Embryonic facial prominence (tissue), 1 donor: ENCODE data around the gene PARM1.

Experiments used
- DNase-seq: peaks from one replicate; pipeline ENCODE4 v3.0.0-alpha.2; 2016; ENCODE audit errors: extremely low spot score

The PARM1 gene

GRCh38 chr4:75030649-75031235 lies 97.8 kb downstream of the PARM1 start:
- DNase-seq = no peak

GRCh38 chr4:75031775-75032174 lies 98.9 kb downstream of the PARM1 start:
- no peak for DNase-seq

- no peak for DNase-seq
These were observed 101.6 kb downstream of the PARM1 start for GRCh38 chr4:75034523-75034922.

GRCh38 chr4:75035321-75035720 lies 102.4 kb downstream of the PARM1 start:
- DNase-seq = no peak

GRCh38 chr4:75036046-75036830 lies 103.3 kb downstream of the PARM1 start:
- no peak for DNase-seq

GRCh38 chr4:75037252-75037651 lies 104.3 kb downstream of the PARM1 start:
- no peak for DNase-seq

GRCh38 chr4:75038376-75038775 lies 105.5 kb downstream of the PARM1 start:
- DNase-seq = no peak

- no peak for DNase-seq
These were observed 107.8 kb downstream of the PARM1 start for GRCh38 chr4:75040703-75041102.

GRCh38 chr4:75042601-75043208 lies 109.8 kb downstream of the PARM1 start:
- DNase-seq = no peak

- no peak for DNase-seq
These were observed 113.3 kb downstream of the PARM1 start for GRCh38 chr4:75046226-75046625.

- DNase-seq = no peak
These were observed 113.7 kb downstream of the PARM1 start for GRCh38 chr4:75046641-75047040.

GRCh38 chr4:75048208-75048879 lies 115.4 kb downstream of the PARM1 start:
- no peak for DNase-seq

- no peak for DNase-seq
These were observed 118.5 kb downstream of the PARM1 start for GRCh38 chr4:75051431-75051830.

GRCh38 chr4:75053352-75053751 lies 120.4 kb downstream of the PARM1 start:
- DNase-seq = no peak

- DNase-seq = no peak
These were observed 121.2 kb downstream of the PARM1 start for GRCh38 chr4:75054078-75054477.

- no peak for DNase-seq
These were observed 123.4 kb downstream of the PARM1 start for GRCh38 chr4:75056277-75056676.

GRCh38 chr4:75057369-75057768 lies 124.5 kb downstream of the PARM1 start:
- no peak for DNase-seq

- no peak for DNase-seq
These were observed 125.6 kb downstream of the PARM1 start for GRCh38 chr4:75058486-75058885.

- no peak for DNase-seq
These were observed 130.5 kb downstream of the PARM1 start for GRCh38 chr4:75063433-75063832.

- no peak for DNase-seq
These were observed 133.0 kb downstream of the PARM1 start for GRCh38 chr4:75065909-75066308.

GRCh38 chr4:75069493-75070074 lies 136.7 kb downstream of the PARM1 start:
- no peak for DNase-seq

GRCh38 chr4:75071317-75071716 lies 138.4 kb downstream of the PARM1 start:
- no peak for DNase-seq
